ENCODE data around the gene CECR2.

The CECR2 gene

GRCh38 chr22:17491090-17491640, 121.9 kb downstream of the CECR2 start:
- TF ChIP-seq EZH2 (IDR thresholded peaks at IDR 0.05; ENCODE audit: borderline replicate concordance, low read depth, low read length, severe bottlenecking) = no peak
- no peak for TF ChIP-seq CTCF (IDR thresholded peaks at IDR 0.05; ENCODE audit: borderline replicate concordance, extremely low read depth, low read length, poor library complexity, severe bottlenecking)
- no peaks in the 10 kb centered on the region for H3K9me3 ChIP-seq (ENCODE audit: insufficient read depth, low read length, severe bottlenecking)
- no peak overlapping the region for H3K9ac ChIP-seq (ENCODE audit: low read depth, low read length)
- H3K79me2 ChIP-seq (ENCODE audit: insufficient read depth, low read length) = no peaks in the 10 kb centered on the region
- H4K20me1 ChIP-seq (ENCODE audit: insufficient read depth, low read length) = no peaks in the 10 kb centered on the region
- ATAC-seq (ENCODE audit: insufficient read depth, low read depth) = no peak
- no peak overlapping the region for H2AFZ ChIP-seq (ENCODE audit: low read depth, low read length)
- no peaks in the 10 kb centered on the region for H3K36me3 ChIP-seq (ENCODE audit: insufficient read depth, low read length)
- H3K4me3 ChIP-seq (ENCODE audit: low read depth in 1 of 2, low read length in 2 of 2) = no peak overlapping the region
- no peaks in the 10 kb centered on the region for H3K4me1 ChIP-seq (ENCODE audit: insufficient read depth, low read length)
- no peak for DNase-seq
- H3K27me3 ChIP-seq (ENCODE audit: insufficient read depth, low read length, poor library complexity) = peaks cover 6% of the 10 kb centered on the region
- no peak overlapping the region for H3K27ac ChIP-seq (ENCODE audit: low read length)
- no peak overlapping the region for H3K4me2 ChIP-seq (ENCODE audit: insufficient read depth, low read length)

- Histone ChIP-seq H3K9ac (ENCODE audit: low read depth, low read length) (no peak overlapping the region), H3K79me2 (ENCODE audit: insufficient read depth, low read length) (no peaks in the 10 kb centered on the region), H3K27ac (ENCODE audit: low read length) (no peak overlapping the region), H4K20me1 (ENCODE audit: insufficient read depth, low read length) (no peaks in the 10 kb centered on the region), H3K9me3 (ENCODE audit: insufficient read depth, low read length, severe bottlenecking) (no peaks in the 10 kb centered on the region), H3K4me2 (ENCODE audit: insufficient read depth, low read length) (no peak overlapping the region), H3K4me1 (ENCODE audit: insufficient read depth, low read length) (no peaks in the 10 kb centered on the region), H3K27me3 (ENCODE audit: insufficient read depth, low read length, poor library complexity) (peaks cover 6% of the 10 kb centered on the region), H2AFZ (ENCODE audit: low read depth, low read length) (no peak overlapping the region), H3K4me3 (ENCODE audit: low read depth in 1 of 2, low read length in 2 of 2) (no peak overlapping the region), H3K36me3 (ENCODE audit: insufficient read depth, low read length) (no peaks in the 10 kb centered on the region)
- TF ChIP-seq EZH2 (IDR thresholded peaks at IDR 0.05; ENCODE audit: borderline replicate concordance, low read depth, low read length, severe bottlenecking) (no peak), CTCF (IDR thresholded peaks at IDR 0.05; ENCODE audit: borderline replicate concordance, extremely low read depth, low read length, poor library complexity, severe bottlenecking) (no peak)
- ATAC-seq (ENCODE audit: insufficient read depth, low read depth) (no peak), DNase-seq (no peak)
Measured at GRCh38 chr22:17492247-17492646, 123.0 kb downstream of the CECR2 start.

GRCh38 chr22:17493419-17493981, 124.2 kb downstream of the CECR2 start:
- H3K27ac ChIP-seq (ENCODE audit: low read length) = no peak overlapping the region
- DNase-seq = no peak
- H3K9me3 ChIP-seq (ENCODE audit: insufficient read depth, low read length, severe bottlenecking) = no peaks in the 10 kb centered on the region
- H3K27me3 ChIP-seq (ENCODE audit: insufficient read depth, low read length, poor library complexity) = peaks cover 6% of the 10 kb centered on the region
- H3K4me1 ChIP-seq (ENCODE audit: insufficient read depth, low read length) = no peaks in the 10 kb centered on the region
- no peaks in the 10 kb centered on the region for H4K20me1 ChIP-seq (ENCODE audit: insufficient read depth, low read length)
- no peak overlapping the region for H3K9ac ChIP-seq (ENCODE audit: low read depth, low read length)
- ATAC-seq (ENCODE audit: insufficient read depth, low read depth) = no peak
- no peak overlapping the region for H3K4me3 ChIP-seq (ENCODE audit: low read depth in 1 of 2, low read length in 2 of 2)
- H3K36me3 ChIP-seq (ENCODE audit: insufficient read depth, low read length) = no peaks in the 10 kb centered on the region
- no peaks in the 10 kb centered on the region for H3K79me2 ChIP-seq (ENCODE audit: insufficient read depth, low read length)
- TF ChIP-seq CTCF (IDR thresholded peaks at IDR 0.05; ENCODE audit: borderline replicate concordance, extremely low read depth, low read length, poor library complexity, severe bottlenecking) = no peak
- no peak for TF ChIP-seq EZH2 (IDR thresholded peaks at IDR 0.05; ENCODE audit: borderline replicate concordance, low read depth, low read length, severe bottlenecking)
- no peak overlapping the region for H3K4me2 ChIP-seq (ENCODE audit: insufficient read depth, low read length)
- H2AFZ ChIP-seq (ENCODE audit: low read depth, low read length) = no peak overlapping the region
